Hepatocyte (in vitro differentiated cells): ENCODE measurements around the gene PRR20B. TPM values are rescaled to one million over a fixed set of nuclear protein-coding genes. Genes with fewer than 3 reads are reported as not detected.
"Not testable (repeated sequence)": the region's sequence is repeated elsewhere in the genome, so short reads cannot be mapped to it uniquely, and the experiment has no call there.

Experiments used
- DNase-seq: peaks from one replicate; pipeline ENCODE4 v3.0.0-alpha.2; 2016; ENCODE audit warnings: low spot score
- H2AFZ ChIP-seq: fragments of 200-600 bp; sonication (generic); 2 replicates; pipeline ENCODE4 v1.6.0; 2016; ENCODE audit warnings: antibody characterized with exemption, mild to moderate bottlenecking
- H3K27ac ChIP-seq: fragments of 200-600 bp; sonication (generic); 2 replicates; pipeline ENCODE4 v1.5.1; 2016; ENCODE audit warnings: mild to moderate bottlenecking
- H3K27me3 ChIP-seq: fragments of 200-600 bp; sonication (generic); 2 replicates; pipeline ENCODE4 v1.6.1; 2016
- H3K36me3 ChIP-seq: fragments of 200-600 bp; sonication (generic); replicated peaks from 2 replicates; pipeline ENCODE4 v1.5.1; 2016; ENCODE audit warnings: low read depth; ENCODE audit not compliant: insufficient read depth
- H3K4me1 ChIP-seq: fragments of 200-600 bp; sonication (generic); 2 replicates; pipeline ENCODE4 v1.5.1; 2016; ENCODE audit warnings: mild to moderate bottlenecking, moderate library complexity; ENCODE audit not compliant: insufficient read depth
- H3K4me2 ChIP-seq: fragments of 200-600 bp; sonication (generic); 2 replicates; pipeline ENCODE4 v1.6.0; 2016
- H3K4me3 ChIP-seq: fragments of 200-600 bp; sonication (generic); 2 replicates; pipeline ENCODE4 v1.5.1; 2016; ENCODE audit warnings: mild to moderate bottlenecking
- H3K79me2 ChIP-seq: fragments of 200-600 bp; sonication (generic); 2 replicates; pipeline ENCODE4 v1.6.0; 2017; ENCODE audit warnings: mild to moderate bottlenecking
- H3K9me2 ChIP-seq: fragments of 200-600 bp; sonication (generic); replicated peaks from 2 replicates; pipeline ENCODE4 v1.6.0; 2017; ENCODE audit warnings: mild to moderate bottlenecking; ENCODE audit not compliant: insufficient read depth
- H3K9me3 ChIP-seq: fragments of 200-600 bp; sonication (generic); 2 replicates; pipeline ENCODE4 v1.5.1; 2016; ENCODE audit warnings: low read depth, mild to moderate bottlenecking
- H4K20me1 ChIP-seq: fragments of 200-600 bp; sonication (generic); 2 replicates; pipeline ENCODE4 v1.6.0; 2016; ENCODE audit warnings: mild to moderate bottlenecking; ENCODE audit not compliant: insufficient read depth, poor library complexity, severe bottlenecking
- CTCF ChIP-seq: fragments of 200-600 bp; sonication (generic); IDR thresholded peaks from 2 replicates; pipeline ENCODE4 v1.5.1; 2016; ENCODE audit warnings: antibody characterized with exemption, mild to moderate bottlenecking; ENCODE audit not compliant: poor library complexity
- EZH2 ChIP-seq: fragments of 200-600 bp; sonication (generic); IDR thresholded peaks from 2 replicates; pipeline ENCODE4 v1.6.1; 2016; ENCODE audit warnings: antibody characterized with exemption, mild to moderate bottlenecking, borderline replicate concordance
- EZH2phosphoT487 ChIP-seq: fragments of 200-600 bp; sonication (generic); IDR thresholded peaks from one replicate; pipeline ENCODE4 v1.6.1; 2018; ENCODE audit warnings: antibody characterized with exemption, mild to moderate bottlenecking, low read depth, moderate library complexity; ENCODE audit not compliant: unreplicated experiment, severe bottlenecking
- WGBS: methylation state at CpG from one replicate; pipeline ENCODE4 v1.1.6; 2016; ENCODE audit warnings: low lambda C conversion rate; ENCODE audit errors: missing lambda C conversion rate; 5-methylcytosine and 5-hydroxymethylcytosine counted together
- polyA plus RNA-seq: library from polyadenylated mRNA; unstranded; fragments of >200 nt; fragmentation: Nextera tagmentation; extraction: Ambion mirVana; gene quantifications from 2 replicates; pipeline ENCODE4 v1.2.1, GENCODE V29; 2016
- total RNA-seq: library from RNA; depleted of rRNA; stranded (reverse); fragments of >200 nt; gene quantifications from 2 replicates; pipeline ENCODE4 v1.2.3, GENCODE V29; 2014

Gene PRR20B
- total and polyA plus RNA-seq, 2 experiments from 2014 or later = not detected

GRCh38 chr13:57136093-57136492 lies 11.2 kb upstream of the PRR20B start:
- Histone ChIP-seq H4K20me1 (no peaks in the 10 kb centered on the region), H3K9me2 (no peaks in the 10 kb centered on the region), H3K36me3 (no peaks in the 10 kb centered on the region), H3K27ac (no peak overlapping the region), H3K9me3 (no peaks in the 10 kb centered on the region), H3K4me1 (no peaks in the 10 kb centered on the region), H3K4me2 (no peak overlapping the region), H3K27me3 (no peaks in the 10 kb centered on the region), H2AFZ (no peak overlapping the region), H3K79me2 (no peaks in the 10 kb centered on the region), H3K4me3 (no peak overlapping the region)
- 66% methylated on average over 2 of the region's 2 CpGs for WGBS
- DNase-seq = no peak
- no peak for TF ChIP-seq CTCF

- Histone ChIP-seq H3K9me2 (no peaks in the 10 kb centered on the region), H4K20me1 (no peaks in the 10 kb centered on the region), H3K4me2 (peak overlapping the region; percentile 47), H3K27me3 (no peaks in the 10 kb centered on the region), H3K27ac (no peak overlapping the region), H3K9me3 (no peaks in the 10 kb centered on the region), H3K79me2 (no peaks in the 10 kb centered on the region), H2AFZ (no peak overlapping the region), H3K36me3 (no peaks in the 10 kb centered on the region), H3K4me3 (no peak overlapping the region), H3K4me1 (no peaks in the 10 kb centered on the region)
- DNase-seq = peak; percentile 23
- WGBS = 52% methylated on average over 4 of the region's 4 CpGs
- TF ChIP-seq CTCF (no peak), EZH2phosphoT487 (no peak), EZH2 (no peak)
Measured at GRCh38 chr13:57137585-57137984, 9.7 kb upstream of the PRR20B start.

GRCh38 chr13:57138988-57139387 lies 8.3 kb upstream of the PRR20B start:
- Histone ChIP-seq H4K20me1 (no peaks in the 10 kb centered on the region), H3K9me2 (no peaks in the 10 kb centered on the region), H3K4me3 (no peak overlapping the region), H3K4me2 (no peak overlapping the region), H3K27ac (no peak overlapping the region), H3K79me2 (no peaks in the 10 kb centered on the region), H3K4me1 (no peaks in the 10 kb centered on the region), H2AFZ (no peak overlapping the region), H3K27me3 (no peaks in the 10 kb centered on the region), H3K9me3 (no peaks in the 10 kb centered on the region), H3K36me3 (no peaks in the 10 kb centered on the region)
- no peak for DNase-seq
- TF ChIP-seq EZH2 (no peak), EZH2phosphoT487 (no peak), CTCF (no peak)
- WGBS = 86% methylated on average over 5 of the region's 5 CpGs

DNA sequence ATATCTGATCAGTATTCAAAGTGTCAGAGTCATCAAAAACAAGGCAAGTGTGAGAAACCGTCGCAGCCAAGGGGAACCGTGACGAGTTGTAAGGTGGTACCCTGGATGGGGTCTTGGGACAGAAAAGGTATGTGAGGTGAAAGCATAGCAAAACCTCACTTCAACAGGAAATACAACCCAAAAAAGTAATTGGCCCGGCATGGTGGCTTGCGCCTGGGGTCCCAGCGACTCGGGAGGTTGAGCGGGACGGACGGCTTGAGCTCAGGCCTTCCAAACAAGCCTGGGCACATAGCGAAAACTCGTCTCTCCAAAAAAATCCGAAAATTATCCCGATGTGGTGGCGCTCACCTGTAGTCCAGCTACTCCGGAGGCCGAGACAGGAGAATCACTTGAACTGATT lies 7.5 kb upstream of the PRR20B start:
- H3K79me2 ChIP-seq, H3K9me2 ChIP-seq, H3K27ac ChIP-seq, H3K4me1 ChIP-seq, H4K20me1 ChIP-seq, H3K9me3 ChIP-seq, H3K4me3 ChIP-seq, H2AFZ ChIP-seq, H3K36me3 ChIP-seq, H3K27me3 ChIP-seq, H3K4me2 ChIP-seq, DNase-seq: not testable (repeated sequence)
- 92% methylated on average over 11 of the region's 18 CpGs for WGBS

GRCh38 chr13:57140235-57140968 lies 6.9 kb upstream of the PRR20B start, which contains the start of gene PRR20A:
TSS of gene PRR20A (plus strand) at chr13:57140918. CDS start at chr13:57141305, 387 bp downstream.
- H2AFZ ChIP-seq, H3K4me1 ChIP-seq, H4K20me1 ChIP-seq, H3K9me2 ChIP-seq, H3K27ac ChIP-seq, H3K4me3 ChIP-seq, H3K9me3 ChIP-seq, H3K36me3 ChIP-seq, DNase-seq, H3K79me2 ChIP-seq, H3K27me3 ChIP-seq, H3K4me2 ChIP-seq: not testable (repeated sequence)
- WGBS = 98% methylated on average over 12 of the region's 34 CpGs

GRCh38 chr13:57148106-57148505 lies 818 bp downstream of the PRR20B start:
- not testable (repeated sequence) for H2AFZ ChIP-seq, H3K4me2 ChIP-seq, H3K36me3 ChIP-seq, H3K79me2 ChIP-seq, H4K20me1 ChIP-seq, DNase-seq, H3K27ac ChIP-seq, H3K27me3 ChIP-seq, H3K9me3 ChIP-seq, H3K4me3 ChIP-seq, H3K9me2 ChIP-seq, H3K4me1 ChIP-seq
- WGBS = 92% methylated on average over 9 of the region's 14 CpGs
